Measurements from ENCODE around the gene CAMTA1. TPM values are rescaled to one million over a fixed set of nuclear protein-coding genes. Genes with fewer than 3 reads are reported as not detected.

CAMTA1 gene
- total RNA-seq, 2 experiments from 2014 or later: 43.9 to 73.3 TPM

- intact Hi-C loops (cut with micrococcal nuclease; ENCODE audit: unreplicated experiment): no loop called here
- no peak overlapping the region for H3K4me2 ChIP-seq (ENCODE audit: low read length)
Observed at GRCh38 chr1:7669559-7670311, 884.5 kb downstream of the CAMTA1 start.

GRCh38 chr1:7670334-7671145, 885.3 kb downstream of the CAMTA1 start:
- H3K9me2 ChIP-seq (ENCODE audit: insufficient read depth, low read length): no peaks in the 10 kb centered on the region
- no peak for DNase-seq (ENCODE audit: low spot score)
- H3K9me3 ChIP-seq (ENCODE audit: low read length): no peaks in the 10 kb centered on the region
- H3K4me1 ChIP-seq (ENCODE audit: insufficient read depth, low read length, poor library complexity, severe bottlenecking): no peaks in the 10 kb centered on the region
- BruUV-seq (replicated peaks): no TSS peak
- POLR2A ChIA-PET: interaction anchor here (0.5 to 1.0 kb wide), 3 partner anchors 56 to 101 kb away, joined by 3 to 5 read pairs (median 3); partner anchors contain the start of gene VAMP3
- no peak overlapping the region for H2AFZ ChIP-seq (ENCODE audit: low read length)
- no peak overlapping the region for H3K4me2 ChIP-seq (ENCODE audit: low read length)
- H3K79me2 ChIP-seq (ENCODE audit: insufficient read depth, low read depth, low read length): no peaks in the 10 kb centered on the region
- CTCF ChIA-PET (ENCODE audit: unreplicated experiment): interaction anchor here (4.3 kb wide), 1 partner anchor 82 kb away, joined by 33 read pairs; no protein-coding TSS in a partner anchor
- TF ChIP-seq EZH2phosphoT487 (IDR thresholded peaks at IDR 0.05; ENCODE audit: borderline replicate concordance, low read depth, low read length) (no peak), CTCF (conservative IDR thresholded peaks at IDR 0.05; ENCODE audit: low read length) (no peak)
- intact Hi-C loops (cut with micrococcal nuclease; ENCODE audit: unreplicated experiment): no loop called here
- no peaks in the 10 kb centered on the region for H3K36me3 ChIP-seq (ENCODE audit: insufficient read depth, low read length)
- H3K27ac ChIP-seq (ENCODE audit: low read depth, low read length, poor library complexity, severe bottlenecking): no peak overlapping the region
- no peaks in the 10 kb centered on the region for H4K20me1 ChIP-seq (ENCODE audit: insufficient read depth, low read length)
- H3K4me3 ChIP-seq (ENCODE audit: low read depth, low read length, poor library complexity, severe bottlenecking): no peak overlapping the region

More at GRCh38 chr1:7669559-7670311, 884.5 kb downstream of the CAMTA1 start:
- BruUV-seq (replicated peaks): no TSS peak
- Histone ChIP-seq H2AFZ (ENCODE audit: low read length) (no peak overlapping the region), H3K36me3 (ENCODE audit: insufficient read depth, low read length) (no peaks in the 10 kb centered on the region), H3K9me2 (ENCODE audit: insufficient read depth, low read length) (no peaks in the 10 kb centered on the region), H3K4me1 (ENCODE audit: insufficient read depth, low read length, poor library complexity, severe bottlenecking) (no peaks in the 10 kb centered on the region), H3K79me2 (ENCODE audit: insufficient read depth, low read depth, low read length) (no peaks in the 10 kb centered on the region), H3K9me3 (ENCODE audit: low read length) (no peaks in the 10 kb centered on the region), H4K20me1 (ENCODE audit: insufficient read depth, low read length) (no peaks in the 10 kb centered on the region), H3K27ac (ENCODE audit: low read depth, low read length, poor library complexity, severe bottlenecking) (no peak overlapping the region), H3K4me3 (ENCODE audit: low read depth, low read length, poor library complexity, severe bottlenecking) (no peak overlapping the region)
- DNase-seq (ENCODE audit: low spot score): peak; percentile 49
- ChIA-PET CTCF (ENCODE audit: unreplicated experiment) (interaction anchor here (0.6 to 4.3 kb wide), 6 partner anchors 54 to 232 kb away, joined by 3 to 33 read pairs (median 5); no protein-coding TSS in a partner anchor), POLR2A (interaction anchor here (0.5 to 1.0 kb wide), 3 partner anchors 57 to 101 kb away, joined by 3 to 5 read pairs (median 3); partner anchors contain the start of gene VAMP3)
- no peak for TF ChIP-seq EZH2phosphoT487 (IDR thresholded peaks at IDR 0.05; ENCODE audit: borderline replicate concordance, low read depth, low read length)
- peak; percentile 78 for TF ChIP-seq CTCF (conservative IDR thresholded peaks at IDR 0.05; ENCODE audit: low read length)
